Neural cell (in vitro differentiated cells): ENCODE measurements around the gene MPPED2. TPM values are rescaled to one million over a fixed set of nuclear protein-coding genes. Genes with fewer than 3 reads are reported as not detected.

Experiments
- H2AFZ ChIP-seq: fragments of 200-600, 300-800 bp; sonication (generic), shearing (Covaris generic); 2 replicates; pipeline ENCODE4 v1.6.0; 2014; ENCODE audit warnings: low read depth, mild to moderate bottlenecking, antibody characterized with exemption, low read length, moderate library complexity
- H3F3A ChIP-seq: fragments of 200-600 bp; shearing (Covaris generic); 2 replicates; pipeline ENCODE4 v1.6.1; 2016; ENCODE audit warnings: mild to moderate bottlenecking, moderate library complexity, mixed read lengths, antibody characterized with exemption, low read length; ENCODE audit not compliant: insufficient read depth, poor library complexity, severe bottlenecking
- H3K27ac ChIP-seq: fragments of 200-600, 300-800 bp; sonication (generic), shearing (Covaris generic); 2 replicates; pipeline ENCODE4 v1.5.1; 2014; ENCODE audit warnings: mild to moderate bottlenecking, low read length, moderate library complexity
- H3K27me3 ChIP-seq: fragments of 300-800, 200-600 bp; sonication (generic), shearing (Covaris generic); 2 replicates; pipeline ENCODE4 v1.6.0; 2014; ENCODE audit warnings: mild to moderate bottlenecking, low read depth, low read length, moderate library complexity; ENCODE audit not compliant: insufficient read depth
- H3K36me3 ChIP-seq: fragments of 300-800, 200-600 bp; sonication (generic), shearing (Covaris generic); 2 replicates; pipeline ENCODE4 v1.5.1; 2014; ENCODE audit warnings: mild to moderate bottlenecking, antibody characterized with exemption, low read length, moderate library complexity; ENCODE audit not compliant: insufficient read depth
- H3K4me2 ChIP-seq: fragments of 300-800, 200-600 bp; sonication (generic), shearing (Covaris generic); 2 replicates; pipeline ENCODE4 v1.6.0; 2014; ENCODE audit warnings: mild to moderate bottlenecking, low read length
- H3K4me3 ChIP-seq: fragments of 300-800, 200-600 bp; sonication (generic), shearing (Covaris generic); 2 replicates; pipeline ENCODE4 v1.5.1; 2014; ENCODE audit warnings: mild to moderate bottlenecking, low read length, moderate library complexity
- H3K79me2 ChIP-seq: fragments of 200-600 bp; shearing (Covaris generic); replicated peaks from 2 replicates; pipeline ENCODE4 v1.6.0; 2014; ENCODE audit warnings: mild to moderate bottlenecking, low read length, moderate library complexity; ENCODE audit not compliant: insufficient read depth
- H3K9ac ChIP-seq: fragments of 300-800, 200-600 bp; sonication (generic), shearing (Covaris generic); 2 replicates; pipeline ENCODE4 v1.6.1; 2016; ENCODE audit warnings: mild to moderate bottlenecking, low read length, mixed read lengths
- H3K9me2 ChIP-seq: fragments of 200-600 bp; shearing (Covaris generic); 2 replicates; pipeline ENCODE4 v1.6.1; 2016; ENCODE audit warnings: mild to moderate bottlenecking, low read length, mixed read lengths; ENCODE audit not compliant: insufficient read depth
- H3K9me3 ChIP-seq: fragments of 200-600, 300-800 bp; sonication (generic), shearing (Covaris generic); 2 replicates; pipeline ENCODE4 v1.6.1; 2016; ENCODE audit warnings: mild to moderate bottlenecking, mixed run types, low read length, moderate library complexity, mixed read lengths
- H4K20me1 ChIP-seq: fragments of 200-600 bp; shearing (Covaris generic); 2 replicates; pipeline ENCODE4 v1.6.1; 2016; ENCODE audit warnings: mild to moderate bottlenecking, mixed run types; ENCODE audit not compliant: insufficient read depth
- EP300 ChIP-seq: fragments of 450-650 bp; conservative IDR thresholded peaks from 2 replicates; pipeline ENCODE4 v1.6.1; 2014; ENCODE audit warnings: antibody characterized with exemption, mild to moderate bottlenecking, moderate library complexity; ENCODE audit not compliant: poor library complexity, severe bottlenecking
- EZH2 ChIP-seq: fragments of 200-600, 300-800 bp; shearing (Covaris generic), sonication (generic); IDR thresholded peaks from 2 replicates; pipeline ENCODE4 v1.6.1; 2014; ENCODE audit warnings: antibody characterized with exemption, low read length, borderline replicate concordance, mild to moderate bottlenecking; ENCODE audit not compliant: insufficient read depth, poor library complexity, severe bottlenecking
- MXI1 ChIP-seq: fragments of 450-650 bp; conservative IDR thresholded peaks from 2 replicates; pipeline ENCODE4 v1.6.1; 2014; ENCODE audit warnings: antibody characterized with exemption, mild to moderate bottlenecking; ENCODE audit not compliant: poor library complexity, severe bottlenecking
- POLR2AphosphoS5 ChIP-seq: IDR thresholded peaks from 2 replicates; pipeline ENCODE4 v1.6.1; 2012
- RAD21 ChIP-seq: fragments of 450-650 bp; conservative IDR thresholded peaks from 2 replicates; pipeline ENCODE4 v1.6.1; 2014; ENCODE audit warnings: antibody characterized with exemption, mild to moderate bottlenecking, moderate library complexity
- SMC3 ChIP-seq: fragments of 450-650 bp; conservative IDR thresholded peaks from 2 replicates; pipeline ENCODE4 v1.6.1; 2014; ENCODE audit warnings: antibody characterized with exemption, mild to moderate bottlenecking, moderate library complexity; ENCODE audit not compliant: poor library complexity
- TAF1 ChIP-seq: IDR thresholded peaks from 2 replicates; pipeline ENCODE4 v1.6.1; 2012; ENCODE audit warnings: low read depth
- polyA plus RNA-seq: library from polyadenylated mRNA; depleted of rRNA; stranded (reverse); fragments of >200 nt; gene quantifications from 2 replicates; pipeline ENCODE4 v1.2.3, GENCODE V29; 2014
- TF ChIP-seq, protein P1 (sequence below): IDR thresholded peaks from 2 replicates; pipeline ENCODE4 v1.6.1; 2012; ENCODE audit warnings: borderline replicate concordance
- TF ChIP-seq, protein P2 (sequence below): fragments of 450-650 bp; IDR thresholded peaks from 2 replicates; pipeline ENCODE4 v1.5.1; 2014; ENCODE audit warnings: antibody characterized with exemption, mild to moderate bottlenecking, moderate library complexity; ENCODE audit not compliant: poor library complexity, severe bottlenecking

The MPPED2 gene
- polyA plus RNA-seq, 1 donor from 2014 or later: 99.7 TPM

DNA sequence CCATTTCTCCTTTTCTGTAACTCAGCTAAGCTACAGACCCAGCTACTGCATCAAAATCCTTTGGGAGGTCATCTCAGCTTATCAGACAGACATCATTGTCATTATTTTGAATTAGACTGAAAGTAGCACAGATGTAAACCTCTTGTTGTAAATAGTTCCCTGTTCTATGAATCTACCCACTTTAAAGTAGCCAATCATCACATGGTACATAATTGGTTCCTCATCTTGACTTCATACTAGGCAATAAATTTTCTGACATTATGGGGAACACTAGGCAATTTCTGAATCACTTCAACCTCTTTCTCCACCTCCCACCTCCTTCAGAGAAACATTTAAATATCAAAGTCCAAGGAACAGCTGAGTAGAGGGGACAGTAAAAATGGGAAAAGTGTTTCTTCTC lies 47.9 kb downstream of the MPPED2 start:
- TF ChIP-seq RAD21: no peak
- TF ChIP-seq, protein P1, sequence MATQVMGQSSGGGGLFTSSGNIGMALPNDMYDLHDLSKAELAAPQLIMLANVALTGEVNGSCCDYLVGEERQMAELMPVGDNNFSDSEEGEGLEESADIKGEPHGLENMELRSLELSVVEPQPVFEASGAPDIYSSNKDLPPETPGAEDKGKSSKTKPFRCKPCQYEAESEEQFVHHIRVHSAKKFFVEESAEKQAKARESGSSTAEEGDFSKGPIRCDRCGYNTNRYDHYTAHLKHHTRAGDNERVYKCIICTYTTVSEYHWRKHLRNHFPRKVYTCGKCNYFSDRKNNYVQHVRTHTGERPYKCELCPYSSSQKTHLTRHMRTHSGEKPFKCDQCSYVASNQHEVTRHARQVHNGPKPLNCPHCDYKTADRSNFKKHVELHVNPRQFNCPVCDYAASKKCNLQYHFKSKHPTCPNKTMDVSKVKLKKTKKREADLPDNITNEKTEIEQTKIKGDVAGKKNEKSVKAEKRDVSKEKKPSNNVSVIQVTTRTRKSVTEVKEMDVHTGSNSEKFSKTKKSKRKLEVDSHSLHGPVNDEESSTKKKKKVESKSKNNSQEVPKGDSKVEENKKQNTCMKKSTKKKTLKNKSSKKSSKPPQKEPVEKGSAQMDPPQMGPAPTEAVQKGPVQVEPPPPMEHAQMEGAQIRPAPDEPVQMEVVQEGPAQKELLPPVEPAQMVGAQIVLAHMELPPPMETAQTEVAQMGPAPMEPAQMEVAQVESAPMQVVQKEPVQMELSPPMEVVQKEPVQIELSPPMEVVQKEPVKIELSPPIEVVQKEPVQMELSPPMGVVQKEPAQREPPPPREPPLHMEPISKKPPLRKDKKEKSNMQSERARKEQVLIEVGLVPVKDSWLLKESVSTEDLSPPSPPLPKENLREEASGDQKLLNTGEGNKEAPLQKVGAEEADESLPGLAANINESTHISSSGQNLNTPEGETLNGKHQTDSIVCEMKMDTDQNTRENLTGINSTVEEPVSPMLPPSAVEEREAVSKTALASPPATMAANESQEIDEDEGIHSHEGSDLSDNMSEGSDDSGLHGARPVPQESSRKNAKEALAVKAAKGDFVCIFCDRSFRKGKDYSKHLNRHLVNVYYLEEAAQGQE: peak; percentile 28
- TF ChIP-seq MXI1: no peak
- no peaks in the 10 kb centered on the region for H3K27me3 ChIP-seq
- no peaks in the 10 kb centered on the region for H4K20me1 ChIP-seq
- no peaks in the 10 kb centered on the region for H3K36me3 ChIP-seq
- peaks cover 72% of the 10 kb centered on the region for H3K79me2 ChIP-seq
- peak overlapping the region; percentile 54 for H3K4me2 ChIP-seq
- peak overlapping the region; percentile 52 for H3K27ac ChIP-seq
- H3K9me2 ChIP-seq: no peaks in the 10 kb centered on the region
- H3F3A ChIP-seq: no peaks in the 10 kb centered on the region
- H3K9me3 ChIP-seq: no peaks in the 10 kb centered on the region
- peak overlapping the region; percentile 48 for H3K4me3 ChIP-seq
- H2AFZ ChIP-seq: no peak overlapping the region
- H3K9ac ChIP-seq: no peak overlapping the region

DNA sequence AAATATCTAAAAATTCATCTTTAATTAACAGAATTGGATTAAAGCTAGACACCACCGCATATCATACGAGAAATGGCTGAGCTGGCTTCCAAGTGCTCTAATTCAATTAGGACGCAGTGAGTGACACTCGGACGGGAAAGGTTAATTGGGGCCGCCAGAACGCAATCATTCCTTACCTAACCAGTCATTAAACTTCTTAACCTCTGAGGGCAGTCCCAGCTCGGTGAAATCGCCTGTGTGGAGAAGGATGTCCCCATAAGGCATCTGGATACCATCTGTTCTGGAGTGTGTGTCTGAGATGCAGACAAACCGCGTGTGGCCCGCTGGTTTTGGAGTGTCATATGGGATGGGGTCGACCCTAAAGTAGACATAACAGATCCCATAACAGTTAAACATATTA lies 50.3 kb downstream of the MPPED2 start:
- Histone ChIP-seq H3K4me2 (no peak overlapping the region), H3K79me2 (peaks cover 73% of the 10 kb centered on the region), H3K36me3 (no peaks in the 10 kb centered on the region), H3K27ac (no peak overlapping the region), H4K20me1 (no peaks in the 10 kb centered on the region), H2AFZ (no peak overlapping the region), H3F3A (no peaks in the 10 kb centered on the region), H3K9me2 (no peaks in the 10 kb centered on the region), H3K27me3 (no peaks in the 10 kb centered on the region), H3K9me3 (no peaks in the 10 kb centered on the region), H3K4me3 (no peak overlapping the region), H3K9ac (no peak overlapping the region)
- no peak for TF ChIP-seq MXI1
- TF ChIP-seq RAD21: no peak
- TF ChIP-seq, protein P1: no peak
- no peak for TF ChIP-seq EZH2
- TF ChIP-seq, protein P2, sequence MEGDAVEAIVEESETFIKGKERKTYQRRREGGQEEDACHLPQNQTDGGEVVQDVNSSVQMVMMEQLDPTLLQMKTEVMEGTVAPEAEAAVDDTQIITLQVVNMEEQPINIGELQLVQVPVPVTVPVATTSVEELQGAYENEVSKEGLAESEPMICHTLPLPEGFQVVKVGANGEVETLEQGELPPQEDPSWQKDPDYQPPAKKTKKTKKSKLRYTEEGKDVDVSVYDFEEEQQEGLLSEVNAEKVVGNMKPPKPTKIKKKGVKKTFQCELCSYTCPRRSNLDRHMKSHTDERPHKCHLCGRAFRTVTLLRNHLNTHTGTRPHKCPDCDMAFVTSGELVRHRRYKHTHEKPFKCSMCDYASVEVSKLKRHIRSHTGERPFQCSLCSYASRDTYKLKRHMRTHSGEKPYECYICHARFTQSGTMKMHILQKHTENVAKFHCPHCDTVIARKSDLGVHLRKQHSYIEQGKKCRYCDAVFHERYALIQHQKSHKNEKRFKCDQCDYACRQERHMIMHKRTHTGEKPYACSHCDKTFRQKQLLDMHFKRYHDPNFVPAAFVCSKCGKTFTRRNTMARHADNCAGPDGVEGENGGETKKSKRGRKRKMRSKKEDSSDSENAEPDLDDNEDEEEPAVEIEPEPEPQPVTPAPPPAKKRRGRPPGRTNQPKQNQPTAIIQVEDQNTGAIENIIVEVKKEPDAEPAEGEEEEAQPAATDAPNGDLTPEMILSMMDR: no peak
- TF ChIP-seq SMC3: no peak
- no peak for TF ChIP-seq EP300
- TF ChIP-seq TAF1: no peak
- no peak for TF ChIP-seq POLR2AphosphoS5
